OCI-M1 (cell line): ENCODE measurements around the gene HOXD8.
A peak's percentile ranks its signal among the peaks of the same experiment; 100 is the strongest.

ENCODE experiments used
- DNase-seq: peaks from one replicate; lab custom pipeline; 2025; lab: John Stamatoyannopoulos, UW

HOXD8 gene

DNA sequence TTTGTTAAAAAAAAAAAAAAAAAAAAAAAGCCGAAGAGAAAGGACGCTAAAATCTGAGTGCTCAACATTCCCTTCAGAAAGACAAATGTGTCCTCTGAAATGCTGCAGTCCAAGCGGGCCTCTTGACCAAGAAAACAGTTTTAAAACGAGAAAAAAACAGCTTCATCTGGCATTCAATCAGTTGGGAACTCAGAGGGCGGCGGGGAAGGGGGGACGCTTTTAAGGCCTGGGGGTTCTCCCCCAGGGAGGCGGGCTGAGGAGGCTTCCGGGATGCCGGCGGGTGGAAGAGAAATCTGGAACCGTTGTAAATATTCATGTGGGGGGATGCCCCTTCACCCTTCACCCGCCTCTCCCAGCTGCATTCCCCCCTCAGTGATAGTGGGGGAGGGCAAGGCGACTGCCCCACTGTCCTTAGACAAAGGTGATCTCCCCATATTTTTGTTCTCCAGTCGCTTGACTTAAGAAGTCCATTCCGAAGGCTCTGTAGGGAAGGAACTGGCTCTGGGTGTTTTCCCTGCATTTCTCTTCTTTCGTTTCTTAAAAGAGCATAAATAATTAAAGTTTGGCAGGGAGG lies 25.7 kb upstream of the HOXD8 start:
- DNase-seq: no peak

DNA sequence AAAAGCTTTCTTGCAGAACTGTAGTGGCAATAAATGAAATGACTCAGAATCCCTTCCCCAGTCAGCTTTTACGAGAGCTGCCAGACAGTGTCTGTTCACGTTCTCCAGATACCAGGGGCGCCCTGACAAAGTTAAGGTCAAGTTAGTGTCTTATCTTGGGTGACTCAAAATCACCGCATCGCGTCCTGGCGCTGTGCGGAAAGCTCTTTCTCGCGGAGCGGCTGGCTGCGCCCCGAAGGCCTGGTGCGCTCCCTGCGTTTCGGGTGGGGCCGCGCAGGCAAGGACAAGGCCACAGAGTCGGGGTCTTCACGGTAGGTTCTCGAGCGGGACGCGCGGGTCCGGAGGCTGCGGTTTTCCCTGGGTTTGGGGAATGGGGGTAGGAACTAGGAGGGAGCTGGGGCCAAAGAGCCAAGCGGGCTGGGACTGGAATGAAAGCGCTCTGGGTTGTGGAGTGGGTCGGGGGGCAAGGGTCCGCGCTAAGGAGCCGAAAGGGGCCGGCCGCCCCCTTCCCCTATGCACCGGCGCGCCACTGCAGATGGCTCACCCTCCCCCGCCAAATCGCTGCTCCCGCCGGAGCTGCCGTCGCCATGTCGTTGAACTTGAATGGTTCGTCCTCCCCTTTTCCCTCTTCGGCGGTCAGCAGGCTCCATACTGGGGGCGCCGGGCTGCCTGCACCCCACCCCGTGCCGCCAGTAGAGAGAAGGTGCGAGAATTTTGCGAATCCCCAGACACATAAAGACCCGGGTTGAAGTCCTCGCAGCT lies 25.0 kb upstream of the HOXD8 start:
- no peak for DNase-seq

GRCh38 chr2:176105078-176105729 lies 24.3 kb upstream of the HOXD8 start:
- no peak for DNase-seq

GRCh38 chr2:176105730-176106580 lies 23.6 kb upstream of the HOXD8 start:
- DNase-seq: no peak

DNA sequence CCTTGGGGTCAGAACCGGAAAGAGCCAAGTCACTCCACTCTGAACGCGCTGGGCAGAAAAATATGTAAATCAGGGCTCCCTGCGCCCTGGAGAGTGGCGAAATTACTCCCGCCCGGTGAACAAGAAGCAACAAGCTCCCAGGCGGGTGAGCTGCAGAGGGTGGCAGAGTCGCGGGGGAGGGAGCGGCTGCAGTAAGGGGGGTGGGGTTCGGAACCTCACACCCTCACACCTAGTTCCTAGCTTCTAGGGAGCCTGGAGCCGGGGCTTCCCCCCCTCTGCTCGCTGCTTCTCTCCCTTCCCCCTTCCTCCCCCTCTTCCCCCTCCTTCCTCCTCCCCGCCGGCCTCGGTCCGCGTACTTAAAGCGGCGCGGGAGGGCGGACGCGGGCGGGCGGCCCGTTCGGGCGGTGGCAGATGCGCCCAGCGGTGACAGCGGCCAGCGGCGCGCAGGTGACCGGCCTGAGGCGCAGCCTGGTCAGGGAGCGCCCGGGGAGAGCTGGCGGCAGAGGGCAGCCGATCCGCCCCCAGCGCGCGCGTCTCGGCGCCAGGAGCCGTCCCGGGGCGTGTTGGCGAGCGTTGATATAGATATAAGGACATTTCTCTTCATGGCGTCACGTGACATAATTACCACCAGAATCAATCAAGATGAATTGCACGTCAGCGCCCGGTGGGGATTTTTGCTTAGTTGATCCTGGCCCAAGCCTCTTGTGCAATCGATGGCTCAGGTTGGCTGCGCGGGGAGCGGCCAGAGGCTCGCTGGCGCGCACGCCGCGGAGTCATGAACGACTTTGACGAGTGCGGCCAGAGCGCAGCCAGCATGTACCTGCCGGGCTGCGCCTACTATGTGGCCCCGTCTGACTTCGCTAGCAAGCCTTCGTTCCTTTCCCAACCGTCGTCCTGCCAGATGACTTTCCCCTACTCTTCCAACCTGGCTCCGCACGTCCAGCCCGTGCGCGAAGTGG lies 22.6 kb upstream of the HOXD8 start, which contains the start of gene HOXD11:
TSS of gene HOXD11 (plus strand) at position 700 of the 959 bp plus-strand sequence. CDS start at position 776, 76 bp downstream.
- no peak for DNase-seq

- DNase-seq: no peak
These were observed 21.7 kb upstream of the HOXD8 start for GRCh38 chr2:176107731-176108181.

DNA sequence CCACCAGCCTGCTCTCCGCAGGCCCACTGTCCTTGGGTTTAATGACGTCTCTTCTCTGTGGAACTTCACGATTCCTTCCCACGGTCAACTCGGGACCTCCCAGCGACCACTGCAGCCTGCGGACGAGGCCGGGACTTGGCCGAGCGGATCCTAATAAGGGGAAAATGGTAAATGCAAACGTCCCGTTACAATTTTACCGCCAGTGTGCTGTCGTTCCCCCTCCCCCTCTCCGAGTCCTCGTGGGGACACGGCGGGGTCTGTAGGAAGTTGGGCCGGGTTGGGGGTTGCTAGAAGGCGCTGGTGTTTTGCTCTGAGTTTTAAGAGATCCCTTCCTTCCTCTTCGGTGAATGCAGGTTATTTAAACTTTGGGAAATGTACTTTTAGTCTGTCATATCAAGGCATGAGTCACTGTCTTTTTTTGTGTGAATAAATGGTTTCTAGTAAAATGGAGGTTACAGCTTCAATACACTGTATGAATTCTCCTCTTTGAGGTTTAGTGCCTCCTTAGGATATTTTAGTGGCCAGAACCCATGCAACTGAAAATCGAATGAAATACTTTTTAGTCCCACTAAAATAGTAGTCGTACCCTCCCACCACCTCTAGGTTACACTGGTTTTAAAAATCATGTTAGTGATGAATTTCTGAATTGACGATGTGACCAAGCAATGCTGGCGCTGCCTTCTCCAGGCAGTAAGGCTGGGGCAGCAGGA lies 20.2 kb upstream of the HOXD8 start:
- DNase-seq: no peak

DNA sequence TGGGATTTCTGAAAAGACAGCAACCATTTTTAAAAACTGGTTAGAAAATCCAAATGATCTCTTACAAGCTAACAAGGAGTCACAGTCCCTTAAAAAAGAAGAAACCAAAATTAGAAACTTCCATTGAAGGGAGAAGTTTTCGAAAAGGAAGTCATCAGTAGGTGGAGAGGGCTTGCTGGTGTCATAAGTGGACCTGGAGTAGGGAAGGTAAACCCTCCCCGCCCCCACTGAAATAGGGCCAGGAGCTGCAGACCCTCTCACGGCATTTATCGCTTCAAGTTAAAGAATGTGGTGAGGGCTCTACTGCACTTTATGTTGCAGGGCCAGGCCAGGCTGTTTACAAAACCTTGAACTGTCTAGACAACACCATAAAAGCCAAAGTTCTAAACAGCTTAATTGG lies 19.6 kb upstream of the HOXD8 start:
- no peak for DNase-seq

- no peak for DNase-seq
These were observed 18.8 kb upstream of the HOXD8 start for GRCh38 chr2:176110415-176111308.

GRCh38 chr2:176111309-176111663 lies 18.2 kb upstream of the HOXD8 start:
- peak; percentile 78 for DNase-seq

- DNase-seq: no peak
These were observed 17.6 kb upstream of the HOXD8 start for GRCh38 chr2:176111846-176112374.

- no peak for DNase-seq
These were observed 16.9 kb upstream of the HOXD8 start for GRCh38 chr2:176112375-176113302.

DNA sequence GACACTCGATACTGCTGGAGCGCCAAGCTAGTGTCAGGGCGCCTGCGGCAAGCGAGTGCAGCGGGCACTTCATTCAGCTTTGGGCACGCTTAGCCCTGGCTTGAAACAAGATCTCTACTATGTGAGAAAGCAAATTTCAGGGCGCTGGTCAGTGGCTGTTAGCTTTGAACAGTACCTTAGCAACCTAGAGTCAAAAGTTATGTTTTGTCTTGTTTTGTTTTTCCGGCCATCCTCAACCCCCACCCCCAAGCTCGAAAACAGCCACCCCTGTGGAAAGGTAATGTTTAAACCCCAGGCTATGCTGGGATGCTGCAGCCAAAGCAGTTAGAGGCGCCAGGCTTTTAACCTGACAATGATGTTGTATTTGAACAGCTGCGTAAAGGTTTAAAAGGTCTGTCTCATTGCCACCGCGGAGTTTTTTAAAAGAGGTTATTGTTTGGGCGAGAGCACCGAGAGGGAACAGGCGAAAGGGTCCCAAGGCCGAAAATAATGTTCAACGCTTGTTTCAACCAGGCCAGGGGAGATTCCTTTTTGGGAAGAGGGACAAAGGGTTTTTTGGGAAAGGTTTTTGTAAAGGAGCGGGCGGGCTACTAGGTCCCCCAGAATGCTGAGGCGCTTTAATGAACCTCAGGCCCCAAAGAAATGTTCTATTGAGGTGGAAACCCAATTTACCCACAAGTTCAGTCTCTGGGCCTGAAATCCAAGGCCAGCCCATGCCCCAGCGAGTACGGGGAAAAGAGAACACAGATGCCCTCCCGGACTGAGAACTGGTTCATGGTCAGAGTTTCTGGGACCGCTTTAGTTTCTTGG lies 15.2 kb upstream of the HOXD8 start:
- DNase-seq: no peak

DNA sequence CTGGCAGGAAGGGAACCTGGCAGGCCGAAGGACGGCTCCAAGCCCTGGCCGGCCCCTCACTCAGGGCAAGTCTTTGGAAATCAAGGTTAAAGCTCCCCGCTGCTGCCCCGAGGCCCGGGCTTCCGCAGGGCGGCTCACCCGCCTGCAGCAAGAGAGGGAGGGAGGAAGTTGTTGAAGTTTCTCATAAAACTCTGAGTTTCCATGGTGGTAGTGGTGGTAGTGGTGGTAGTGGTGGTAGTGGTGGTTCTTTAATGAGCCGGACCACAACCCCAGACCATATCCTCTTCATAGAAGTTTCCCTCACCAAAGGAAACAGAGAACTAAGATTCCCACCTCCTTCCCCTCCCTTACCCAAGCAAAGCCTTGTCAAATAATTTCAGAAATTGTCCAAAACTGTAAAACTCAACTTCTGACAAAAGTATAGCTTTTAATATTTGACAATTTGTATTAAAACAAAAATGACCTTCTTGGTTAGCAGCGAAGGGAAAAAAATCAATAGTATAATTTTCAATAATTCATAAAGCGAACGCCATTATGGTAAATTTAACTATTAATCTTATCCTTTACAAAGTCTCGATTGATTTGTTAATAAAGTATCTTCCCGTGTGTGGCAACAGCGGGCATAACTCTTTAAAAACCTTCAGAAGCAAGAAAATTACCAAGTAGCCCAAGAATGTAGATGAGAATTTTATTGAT lies 14.4 kb upstream of the HOXD8 start:
- DNase-seq: no peak

- DNase-seq: no peak
These were observed 13.4 kb upstream of the HOXD8 start, which contains the start of gene HOXD10 for GRCh38 chr2:176115883-176116813. Gene HOXD10 (plus strand): TSS chr2:176116778. CDS start chr2:176116834, 56 bp downstream.
